Measurements from ENCODE around the gene POLE4.

Gene POLE4

GRCh38 chr2:74939919-74940812, 18.3 kb upstream of the POLE4 start:
- DNase-seq (ENCODE audit: low read depth in 2 of 2): no peak

- no peak for DNase-seq (ENCODE audit: low read depth in 2 of 2)
Measured at GRCh38 chr2:74941284-74941683, 17.2 kb upstream of the POLE4 start.

GRCh38 chr2:74942263-74942662, 16.2 kb upstream of the POLE4 start:
- DNase-seq (ENCODE audit: low read depth in 2 of 2): no peak

GRCh38 chr2:74944987-74945787, 13.3 kb upstream of the POLE4 start:
- no peak for DNase-seq (ENCODE audit: low read depth in 2 of 2)

- no peak for DNase-seq (ENCODE audit: low read depth in 2 of 2)
Measured at GRCh38 chr2:74945788-74946331, 12.6 kb upstream of the POLE4 start.

GRCh38 chr2:74947703-74948102, 10.7 kb upstream of the POLE4 start:
- DNase-seq (ENCODE audit: low read depth in 2 of 2): no peak

GRCh38 chr2:74948779-74949178, 9.7 kb upstream of the POLE4 start:
- DNase-seq (ENCODE audit: low read depth in 2 of 2): no peak

GRCh38 chr2:74951211-74951754, 7.2 kb upstream of the POLE4 start:
- DNase-seq (ENCODE audit: low read depth in 2 of 2): no peak

GRCh38 chr2:74952575-74952974, 5.9 kb upstream of the POLE4 start:
- DNase-seq (ENCODE audit: low read depth in 2 of 2): no peak

GRCh38 chr2:74953796-74954499, 4.5 kb upstream of the POLE4 start:
- no peak for DNase-seq (ENCODE audit: low read depth in 2 of 2)

GRCh38 chr2:74954500-74954874, 4.0 kb upstream of the POLE4 start:
- no peak for DNase-seq (ENCODE audit: low read depth in 2 of 2)

GRCh38 chr2:74957886-74958273, 563 bp upstream of the POLE4 start:
- DNase-seq (ENCODE audit: low read depth in 2 of 2): no peak

- no peak for DNase-seq (ENCODE audit: low read depth in 2 of 2)
Measured at GRCh38 chr2:74959106-74959751, 786 bp downstream of the POLE4 start.

GRCh38 chr2:74966887-74967286, 8.4 kb downstream of the POLE4 start:
- DNase-seq (ENCODE audit: low read depth in 2 of 2): no peak

- no peak for DNase-seq (ENCODE audit: low read depth in 2 of 2)
Measured at GRCh38 chr2:74975016-74975415, 16.6 kb downstream of the POLE4 start.

GRCh38 chr2:74979844-74980243, 21.4 kb downstream of the POLE4 start:
- no peak for DNase-seq (ENCODE audit: low read depth in 2 of 2)

- DNase-seq (ENCODE audit: low read depth in 2 of 2): no peak
Measured at GRCh38 chr2:74982577-74982976, 24.1 kb downstream of the POLE4 start.

- no peak for DNase-seq (ENCODE audit: low read depth in 2 of 2)
Measured at GRCh38 chr2:74983631-74984392, 25.4 kb downstream of the POLE4 start.

- no peak for DNase-seq (ENCODE audit: low read depth in 2 of 2)
Measured at GRCh38 chr2:74984947-74985637, 26.6 kb downstream of the POLE4 start.
